Stomach (tissue), 9 donors: ENCODE measurements around the gene PDLIM4. TPM values are rescaled to one million over a fixed set of nuclear protein-coding genes. Genes with fewer than 3 reads are reported as not detected.

Experiments used
- DNase-seq, 2 donors: peaks; one replicate each; pipeline versions ENCODE4 v3.0.0 to v3.0.0-alpha.2; 2013 to 2019
- H3K27ac ChIP-seq, 5 donors: fragments of 200-600 bp in 4 of 5; sonication (generic) in 4 of 5; one replicate each; pipeline ENCODE4 v1.5.1; 2013 to 2019; ENCODE audit warnings: mild to moderate bottlenecking in 1 of 5, moderate library complexity in 1 of 5
- H3K27me3 ChIP-seq, 3 donors: fragments of 200-600 bp; sonication (generic); one replicate each; pipeline ENCODE4 v1.5.1; 2017 to 2019; ENCODE audit warnings: mixed run types in 1 of 3
- H3K36me3 ChIP-seq, 4 donors: fragments of 200-600 bp; sonication (generic); 1 replicate in 3 of 4; 2 replicates in 1 of 4; pipeline ENCODE4 v1.5.1; 2016 to 2019
- H3K4me1 ChIP-seq, 4 donors: fragments of 200-600 bp; sonication (generic); one replicate each; pipeline ENCODE4 v1.5.1; 2016 to 2019
- H3K4me3 ChIP-seq, 4 donors: fragments of 200-600 bp; sonication (generic) in 3 of 4; one replicate each; pipeline ENCODE4 v1.5.1; 2016 to 2019; ENCODE audit warnings: mild to moderate bottlenecking in 1 of 4
- H3K9me3 ChIP-seq, 4 donors: fragments of 200-600 bp; sonication (generic); one replicate each; pipeline ENCODE4 v1.5.1; 2016 to 2019
- EP300 ChIP-seq: sonication (generic); formaldehyde crosslinking; IDR thresholded peaks from one replicate; pipeline ENCODE4 v1.6.1; 2017; ENCODE audit warnings: antibody characterized with exemption
- POLR2A ChIP-seq, 4 donors: fragments of 450-650 bp; IDR thresholded peaks; one replicate each; pipeline ENCODE4 v1.6.1; 2016; ENCODE audit warnings: antibody characterized with exemption in 4 of 4, control low read depth in 2 of 4, mild to moderate bottlenecking in 1 of 4, moderate library complexity in 1 of 4
- POLR2AphosphoS5 ChIP-seq, 3 donors: sonication (generic); formaldehyde crosslinking; IDR thresholded peaks; one replicate each; pipeline ENCODE4 v1.6.1; 2016; ENCODE audit warnings: antibody characterized with exemption in 3 of 3
- WGBS, 5 donors: extraction: QIAGEN DNeasy Blood & Tissue Kit in 3 of 5; methylation state at CpG; one replicate each; pipeline versions ENCODE4 v1.1.5 to v1.1.7; 2013 to 2018; 5-methylcytosine and 5-hydroxymethylcytosine counted together
- intact Hi-C: fragments of 100-400 bp; cut with DNase I; formaldehyde crosslinking; loops from one replicate; pipeline ENCODE4 v1.15.1; 2023; ENCODE audit warnings: low total_unique reads
- polyA plus RNA-seq, 3 donors: library from polyadenylated mRNA; stranded (reverse); fragments of 200-250 nt; gene quantifications; one replicate each; pipeline ENCODE4 v1.2.3, GENCODE V29; 2013
- total RNA-seq, 5 donors: library from RNA; depleted of rRNA; stranded (reverse); fragments of >200 nt; gene quantifications; one replicate each; pipeline versions ENCODE4 v1.1.0 to v1.2.3, GENCODE V29; 2014 to 2016
- TF ChIP-seq, protein P1 (sequence below), 7 experiments: fragments of 450-650 bp in 4 of 7; fragments of 200-600 bp in 3 of 7; sonication (generic) in 3 of 7; IDR thresholded peaks; one replicate each; pipeline ENCODE4 v1.5.1; 2016 to 2019; ENCODE audit warnings: antibody characterized with exemption in 7 of 7, control low read depth in 2 of 7, mild to moderate bottlenecking in 1 of 7
- donor health status: healthy with polysubstance abuse.
- donor health status: Bipolar disorder and iron deficiency.
- donor health status: healthy.

Gene PDLIM4
- total and polyA plus RNA-seq, 8 donors: 11.2 to 52.4 (median 17.0) TPM; not detected in 1

DNA sequence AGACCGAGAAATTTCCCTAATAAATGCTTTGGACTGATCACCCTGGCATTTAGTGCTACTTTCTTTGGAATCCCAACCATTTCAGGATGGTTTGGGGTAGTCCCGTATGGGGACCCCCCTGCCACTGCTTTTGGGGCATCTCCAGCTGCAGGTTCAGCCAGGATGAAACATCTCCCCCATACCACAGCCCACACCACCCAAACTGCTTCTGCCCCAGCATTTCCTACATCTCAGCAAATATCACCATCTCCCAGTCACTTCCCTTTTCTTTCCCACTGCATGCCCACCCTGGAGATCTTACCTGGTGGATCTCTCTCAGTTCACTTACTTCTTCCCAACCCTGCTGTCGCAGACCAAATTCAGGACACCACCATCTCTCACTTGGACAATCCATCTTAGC, 25.0 kb upstream of the PDLIM4 start:
- no peak for DNase-seq
- Histone ChIP-seq H3K4me1 (peaks cover 0 to 8% (median 7%) of the 10 kb centered on the region in 4 donors), H3K4me3 (no peak overlapping the region), H3K9me3 (no peaks in the 10 kb centered on the region), H3K27ac (no peak overlapping the region), H3K27me3 (peaks cover 0 to 13% (median 0%) of the 10 kb centered on the region in 3 donors), H3K36me3 (no peaks in the 10 kb centered on the region)
- TF ChIP-seq EP300 (no peak), POLR2A (IDR thresholded peaks at IDR 0.05) (no peak), POLR2AphosphoS5 (IDR thresholded peaks at IDR 0.05) (no peak)
- TF ChIP-seq, protein P1, sequence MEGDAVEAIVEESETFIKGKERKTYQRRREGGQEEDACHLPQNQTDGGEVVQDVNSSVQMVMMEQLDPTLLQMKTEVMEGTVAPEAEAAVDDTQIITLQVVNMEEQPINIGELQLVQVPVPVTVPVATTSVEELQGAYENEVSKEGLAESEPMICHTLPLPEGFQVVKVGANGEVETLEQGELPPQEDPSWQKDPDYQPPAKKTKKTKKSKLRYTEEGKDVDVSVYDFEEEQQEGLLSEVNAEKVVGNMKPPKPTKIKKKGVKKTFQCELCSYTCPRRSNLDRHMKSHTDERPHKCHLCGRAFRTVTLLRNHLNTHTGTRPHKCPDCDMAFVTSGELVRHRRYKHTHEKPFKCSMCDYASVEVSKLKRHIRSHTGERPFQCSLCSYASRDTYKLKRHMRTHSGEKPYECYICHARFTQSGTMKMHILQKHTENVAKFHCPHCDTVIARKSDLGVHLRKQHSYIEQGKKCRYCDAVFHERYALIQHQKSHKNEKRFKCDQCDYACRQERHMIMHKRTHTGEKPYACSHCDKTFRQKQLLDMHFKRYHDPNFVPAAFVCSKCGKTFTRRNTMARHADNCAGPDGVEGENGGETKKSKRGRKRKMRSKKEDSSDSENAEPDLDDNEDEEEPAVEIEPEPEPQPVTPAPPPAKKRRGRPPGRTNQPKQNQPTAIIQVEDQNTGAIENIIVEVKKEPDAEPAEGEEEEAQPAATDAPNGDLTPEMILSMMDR (IDR thresholded peaks at IDR 0.05): no peak
- WGBS, 5 donors: 75 to 79% (median 77%) methylated on average over 3 of the region's 3 CpGs
- intact Hi-C loops: no loop called here

DNA sequence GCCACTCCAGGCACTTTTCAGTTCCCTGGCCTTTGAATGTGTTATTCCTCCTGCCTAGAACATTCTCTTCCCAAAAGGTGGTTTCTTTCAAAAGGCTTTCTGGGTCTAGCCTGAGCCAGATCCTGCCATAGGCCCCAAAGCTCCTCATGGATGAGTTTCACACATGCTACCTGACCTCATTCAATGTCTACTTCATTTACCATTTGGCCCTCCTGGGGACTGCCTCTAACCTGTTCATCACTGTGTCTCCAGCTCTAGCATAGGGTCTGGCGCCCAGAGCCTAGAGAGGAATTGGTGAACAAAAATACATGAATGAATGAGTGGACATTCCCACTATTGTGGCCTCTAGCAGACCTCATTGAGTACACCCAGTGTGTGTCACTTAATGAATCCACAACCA, 24.4 kb upstream of the PDLIM4 start:
- no peaks in the 10 kb centered on the region for H3K36me3 ChIP-seq
- peaks cover 0 to 6% (median 0%) of the 10 kb centered on the region in 3 donors for H3K27me3 ChIP-seq
- intact Hi-C loops: no loop called here
- DNase-seq: no peak
- no peaks in the 10 kb centered on the region for H3K9me3 ChIP-seq
- H3K4me3 ChIP-seq: no peak overlapping the region
- WGBS, 5 donors: 88 to 93% (median 91%) methylated on average over 1 of the region's 1 CpG; no CpG with 5 or more reads in 1 of the 5 donors
- TF ChIP-seq, protein P1 (IDR thresholded peaks at IDR 0.05): no peak
- TF ChIP-seq EP300: no peak
- no peak for TF ChIP-seq POLR2A (IDR thresholded peaks at IDR 0.05)
- TF ChIP-seq POLR2AphosphoS5 (IDR thresholded peaks at IDR 0.05): no peak
- H3K27ac ChIP-seq: no peak overlapping the region
- H3K4me1 ChIP-seq: peaks cover 0 to 5% (median 5%) of the 10 kb centered on the region in 4 donors

DNA sequence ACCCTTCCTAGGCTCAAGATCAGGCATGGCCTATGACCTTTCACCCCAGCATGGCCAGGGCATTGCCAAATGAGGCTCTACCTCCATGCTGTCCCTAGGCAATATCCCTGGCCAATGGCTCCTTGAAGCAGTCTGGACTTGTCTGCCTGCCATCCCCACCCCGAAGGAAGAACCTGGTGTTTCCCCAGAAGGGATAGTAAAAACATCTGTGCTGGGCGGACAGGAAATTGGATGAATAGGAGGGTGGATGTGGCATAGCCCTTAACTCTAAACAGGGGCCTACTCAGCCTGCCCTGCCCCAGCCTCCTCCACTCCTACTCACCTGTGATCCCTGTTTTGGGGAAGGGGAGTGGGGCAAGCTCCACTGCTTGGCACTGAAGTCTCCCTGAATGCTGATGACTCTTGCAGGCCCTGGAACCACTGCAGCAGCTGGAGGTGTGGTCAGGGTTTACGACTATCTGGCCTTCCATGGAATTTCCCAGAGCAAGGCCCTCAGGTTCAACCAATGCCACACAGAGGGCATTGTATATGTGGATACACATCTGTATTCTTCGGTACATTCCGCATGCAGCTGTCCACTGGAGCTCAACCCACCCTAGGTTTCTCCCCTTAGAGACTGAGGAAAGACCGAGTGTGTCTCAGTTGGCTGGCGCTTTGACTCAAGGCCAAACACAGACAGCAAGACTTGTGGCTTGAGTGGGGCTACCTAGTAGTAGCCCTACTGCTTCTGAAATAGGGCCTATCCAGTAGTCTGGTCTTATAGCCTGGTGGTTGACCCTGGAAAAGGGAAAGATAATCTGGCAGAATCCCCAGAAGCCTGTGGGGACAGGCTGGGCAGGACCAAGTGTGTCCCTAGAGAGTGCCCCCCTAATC, 23.4 kb upstream of the PDLIM4 start:
- DNase-seq: no peak
- TF ChIP-seq POLR2AphosphoS5 (IDR thresholded peaks at IDR 0.05): no peak
- no peak for TF ChIP-seq EP300
- no peak for TF ChIP-seq POLR2A (IDR thresholded peaks at IDR 0.05)
- TF ChIP-seq, protein P1 (IDR thresholded peaks at IDR 0.05): no peak
- Histone ChIP-seq H3K27me3 (no peaks in the 10 kb centered on the region), H3K9me3 (no peaks in the 10 kb centered on the region), H3K27ac (no peak overlapping the region), H3K36me3 (no peaks in the 10 kb centered on the region), H3K4me3 (no peak overlapping the region), H3K4me1 (no peaks in the 10 kb centered on the region)
- intact Hi-C loops: no loop called here
- 91 to 98% (median 95%) methylated on average over 7 of the region's 7 CpGs for WGBS, 5 donors

DNA sequence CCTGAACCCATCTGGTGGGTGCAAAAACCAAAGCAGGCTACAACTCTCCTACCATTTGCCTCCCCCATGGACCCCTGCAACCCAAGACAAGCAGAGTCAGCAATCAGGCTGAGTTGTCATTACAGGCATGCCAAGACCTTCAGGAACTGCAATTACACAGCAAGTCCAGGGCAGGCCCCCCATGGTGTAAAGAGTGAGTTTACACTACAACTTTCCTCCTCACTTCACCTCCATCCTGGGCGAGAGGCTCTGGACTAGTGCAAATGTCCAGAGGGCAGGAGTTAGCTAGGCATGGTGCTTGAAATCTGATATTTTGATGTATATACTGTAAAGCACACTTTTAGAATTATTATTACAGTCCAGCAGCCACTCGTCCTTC, 22.8 kb upstream of the PDLIM4 start:
- no peaks in the 10 kb centered on the region for H3K4me1 ChIP-seq
- H3K4me3 ChIP-seq: no peak overlapping the region
- DNase-seq: no peak
- H3K9me3 ChIP-seq: no peaks in the 10 kb centered on the region
- no peaks in the 10 kb centered on the region for H3K36me3 ChIP-seq
- 88 to 98% (median 94%) methylated on average over 2 of the region's 2 CpGs for WGBS, 5 donors
- intact Hi-C loops: no loop called here
- no peak for TF ChIP-seq POLR2A (IDR thresholded peaks at IDR 0.05)
- TF ChIP-seq EP300: no peak
- TF ChIP-seq, protein P1 (IDR thresholded peaks at IDR 0.05): no peak
- no peak for TF ChIP-seq POLR2AphosphoS5 (IDR thresholded peaks at IDR 0.05)
- H3K27me3 ChIP-seq: no peaks in the 10 kb centered on the region
- no peak overlapping the region for H3K27ac ChIP-seq
